H1 (cell line): ENCODE results near the gene GPATCH4. TPM values are rescaled to one million over a fixed set of nuclear protein-coding genes. Genes with fewer than 3 reads are reported as not detected.

Experiments
- CTCF ChIA-PET: fragments of 300-600 bp; sonication (Branson Sonifier 250); formaldehyde crosslinking; loops from one replicate; lab custom pipeline; 2021; ENCODE audit not compliant: partially characterized antibody; lab: Charles Lee
- POLR2A ChIA-PET: fragments of 300-600 bp; sonication (Branson Sonifier 250); formaldehyde crosslinking; loops from one replicate; lab custom pipeline; 2021; ENCODE audit warnings: inconsistent platforms; ENCODE audit not compliant: partially characterized antibody; lab: Charles Lee
- DNase-seq, 2 experiments: peaks; one replicate each; pipeline versions ENCODE4 v3.0.0 to v3.0.0-alpha.2; 2010 to 2022; ENCODE audit warnings: low spot score in 2 of 2, low read depth in 1 of 2, mixed read lengths in 1 of 2
- FAIRE-seq: peaks from 2 replicates; lab custom pipeline; 2011; peaks lifted over from hg19 to GRCh38; lab: Jason Lieb, UNC
- H2AFZ ChIP-seq: 2 replicates; pipeline ENCODE4 v1.8.1; 2012; ENCODE audit warnings: low read length, inconsistent platforms
- H2AK5ac ChIP-seq: 2 replicates; pipeline ENCODE4 v1.6.1; 2013; ENCODE audit warnings: low read depth, low read length
- H2BK120ac ChIP-seq: replicated peaks from 2 replicates; pipeline ENCODE3; 2013; ENCODE audit warnings: low read depth, low read length, inconsistent platforms
- H2BK12ac ChIP-seq: 2 replicates; pipeline ENCODE4 v1.6.1; 2013; ENCODE audit warnings: low read depth, low read length
- H2BK15ac ChIP-seq: 2 replicates; pipeline ENCODE4 v1.6.1; 2013; ENCODE audit warnings: low read length
- H2BK20ac ChIP-seq: 2 replicates; pipeline ENCODE4 v1.6.1; 2013; ENCODE audit warnings: low read length
- H2BK5ac ChIP-seq: 2 replicates; pipeline ENCODE4 v1.6.1; 2013; ENCODE audit warnings: low read depth, low read length
- H3K14ac ChIP-seq: 2 replicates; pipeline ENCODE4 v1.6.1; 2013; ENCODE audit warnings: inconsistent platforms; ENCODE audit not compliant: insufficient read length
- H3K18ac ChIP-seq: 2 replicates; pipeline ENCODE4 v1.6.1; 2013; ENCODE audit warnings: low read length; ENCODE audit errors: extremely low read depth
- H3K23ac ChIP-seq: 2 replicates; pipeline ENCODE4 v1.6.1; 2013; ENCODE audit warnings: inconsistent platforms; ENCODE audit not compliant: insufficient read length
- H3K23me2 ChIP-seq: 2 replicates; pipeline ENCODE4 v1.6.1; 2013; ENCODE audit warnings: low read depth, low read length
- H3K27ac ChIP-seq: 2 replicates; pipeline ENCODE4 v1.6.1; 2011; ENCODE audit warnings: low read depth, low read length, inconsistent platforms
- H3K27me3 ChIP-seq, 4 experiments: replicated peaks in 1 of 4; 1 replicate in 1 of 4; 2 replicates in 3 of 4; pipeline versions ENCODE4 v1.6.1 to v1.8.1; 2011 to 2013; ENCODE audit warnings: low read length in 3 of 4, mild to moderate bottlenecking in 3 of 4, inconsistent platforms in 2 of 4, mixed read lengths in 2 of 4, moderate library complexity in 1 of 4; ENCODE audit not compliant: control insufficient read depth in 3 of 4, insufficient read depth in 3 of 4; ENCODE audit errors: extremely low read depth in 1 of 4
- H3K36me3 ChIP-seq, 4 experiments: 2 replicates each; pipeline versions ENCODE4 v1.6.1 to v1.8.1; 2011 to 2013; ENCODE audit warnings: mild to moderate bottlenecking in 4 of 4, low read length in 3 of 4, moderate library complexity in 2 of 4, control low read depth in 1 of 4, inconsistent platforms in 1 of 4; ENCODE audit not compliant: insufficient read depth in 4 of 4, control insufficient read depth in 2 of 4
- H3K4ac ChIP-seq: replicated peaks from 2 replicates; pipeline ENCODE3; 2013; ENCODE audit warnings: low read length, low read depth, mixed read lengths, inconsistent platforms; ENCODE audit not compliant: insufficient read length
- H3K4me1 ChIP-seq, 4 experiments: replicated peaks in 1 of 4; 1 replicate in 1 of 4; 2 replicates in 3 of 4; pipeline versions ENCODE4 v1.6.1 to v1.8.1; 2011 to 2013; ENCODE audit warnings: low read length in 3 of 4, inconsistent platforms in 2 of 4, mixed read lengths in 1 of 4; ENCODE audit not compliant: insufficient read depth in 4 of 4, control insufficient read depth in 3 of 4
- H3K4me2 ChIP-seq, 2 experiments: 2 replicates each; pipeline versions ENCODE4 v1.6.1 to v1.8.1; 2011 to 2013; ENCODE audit warnings: low read depth in 2 of 2, low read length in 2 of 2, control low read depth in 1 of 2, inconsistent platforms in 1 of 2, mild to moderate bottlenecking in 1 of 2; ENCODE audit not compliant: insufficient read depth in 1 of 2
- H3K4me3 ChIP-seq, 4 experiments: fragments of 200-600, 300-600 bp in 1 of 4; sonication (generic), shearing (Covaris generic), sonication (Bioruptor Twin) in 1 of 4; 2 replicates each; pipeline versions ENCODE4 v1.5.1 to v1.8.1; 2011 to 2016; ENCODE audit warnings: low read length in 4 of 4, low read depth in 3 of 4, control low read depth in 2 of 4, inconsistent platforms in 2 of 4, mild to moderate bottlenecking in 2 of 4, mixed read lengths in 1 of 4, moderate library complexity in 1 of 4; ENCODE audit not compliant: insufficient read depth in 2 of 4; ENCODE audit errors: extremely low read depth in 1 of 4
- H3K56ac ChIP-seq: replicated peaks from 2 replicates; pipeline ENCODE3; 2013; ENCODE audit warnings: low read depth, mild to moderate bottlenecking, mixed read lengths, low read length, inconsistent platforms; ENCODE audit not compliant: insufficient read length
- H3K79me1 ChIP-seq: 2 replicates; pipeline ENCODE4 v1.6.1; 2013; ENCODE audit warnings: low read depth, low read length, control low read depth
- H3K79me2 ChIP-seq, 2 experiments: 2 replicates each; pipeline versions ENCODE4 v1.6.1 to v1.8.1; 2012 to 2013; ENCODE audit warnings: low read length in 2 of 2, mild to moderate bottlenecking in 2 of 2, inconsistent platforms in 1 of 2; ENCODE audit not compliant: insufficient read depth in 2 of 2, control insufficient read depth in 1 of 2
- H3K9ac ChIP-seq, 4 experiments: replicated peaks in 1 of 4; 1 replicate in 1 of 4; 2 replicates in 3 of 4; pipeline versions ENCODE4 v1.6.1 to v1.8.1; 2011 to 2013; ENCODE audit warnings: low read depth in 3 of 4, low read length in 3 of 4, control low read depth in 2 of 4, mild to moderate bottlenecking in 2 of 4, moderate library complexity in 2 of 4, inconsistent platforms in 1 of 4; ENCODE audit errors: extremely low read depth in 1 of 4
- H3K9me3 ChIP-seq, 2 experiments: 2 replicates each; pipeline versions ENCODE4 v1.6.1 to v1.8.1; 2012 to 2013; ENCODE audit warnings: mild to moderate bottlenecking in 2 of 2, moderate library complexity in 2 of 2, control low read depth in 1 of 2, inconsistent platforms in 1 of 2, low read depth in 1 of 2, low read length in 1 of 2, mixed read lengths in 1 of 2; ENCODE audit not compliant: insufficient read depth in 2 of 2
- H4K20me1 ChIP-seq, 2 experiments: replicated peaks in 1 of 2; 2 replicates each; pipeline versions ENCODE3 to v1.8.1; 2011 to 2013; ENCODE audit warnings: inconsistent platforms in 2 of 2, low read length in 2 of 2, mild to moderate bottlenecking in 1 of 2; ENCODE audit not compliant: insufficient read depth in 2 of 2, control insufficient read depth in 1 of 2
- H4K5ac ChIP-seq: 2 replicates; pipeline ENCODE4 v1.6.1; 2013; ENCODE audit warnings: low read length, low read depth, mixed read lengths, inconsistent platforms; ENCODE audit not compliant: insufficient read length
- H4K8ac ChIP-seq: 2 replicates; pipeline ENCODE4 v1.8.0; 2013; ENCODE audit warnings: mild to moderate bottlenecking, moderate library complexity, low read length, inconsistent platforms; ENCODE audit not compliant: insufficient read depth; ENCODE audit errors: extremely low read depth
- H4K91ac ChIP-seq: replicated peaks from 2 replicates; pipeline ENCODE3; 2013; ENCODE audit warnings: low read length, mixed read lengths, inconsistent platforms; ENCODE audit not compliant: insufficient read length
- ASH2L ChIP-seq: fragments of 200-600, 300-600 bp; sonication (generic); IDR thresholded peaks from one replicate; pipeline ENCODE4 v1.7.1; 2017; ENCODE audit warnings: low read length
- BRCA1 ChIP-seq: IDR thresholded peaks from 2 replicates; pipeline ENCODE4 v1.6.1; 2012; ENCODE audit warnings: low read depth, low read length, improper control_type of control experiment
- CEBPB ChIP-seq: IDR thresholded peaks from 2 replicates; pipeline ENCODE4 v1.6.1; 2012; ENCODE audit warnings: low read depth, low read length
- CHD2 ChIP-seq: IDR thresholded peaks from 2 replicates; pipeline ENCODE4 v1.6.1; 2012; ENCODE audit warnings: low read length, improper control_type of control experiment
- EGR1 ChIP-seq: IDR thresholded peaks from 2 replicates; pipeline ENCODE4 v1.6.1; 2011; ENCODE audit warnings: low read depth, low read length, borderline replicate concordance
- HDAC2 ChIP-seq, 2 experiments: fragments of 300-600 bp in 1 of 2; sonication (generic) in 1 of 2; IDR thresholded peaks; 2 replicates each; pipeline ENCODE4 v1.6.1; 2011 to 2012; ENCODE audit warnings: low read depth in 2 of 2, low read length in 2 of 2, mild to moderate bottlenecking in 2 of 2, moderate library complexity in 2 of 2, borderline replicate concordance in 1 of 2, inconsistent platforms in 1 of 2
- JUN ChIP-seq: IDR thresholded peaks from 2 replicates; pipeline ENCODE4 v1.6.1; 2011; ENCODE audit warnings: low read depth, mild to moderate bottlenecking, improper control_type of control experiment, low read length
- JUND ChIP-seq: IDR thresholded peaks from 2 replicates; pipeline ENCODE4 v1.6.1; 2011; ENCODE audit warnings: mild to moderate bottlenecking, improper control_type of control experiment, low read length
- KDM5A ChIP-seq: fragments of 200-600 bp; IDR thresholded peaks from 2 replicates; pipeline ENCODE4 v1.7.1; 2012; ENCODE audit warnings: mild to moderate bottlenecking, low read length, inconsistent platforms, mixed read lengths
- NRF1 ChIP-seq: IDR thresholded peaks from 2 replicates; pipeline ENCODE4 v1.6.1; 2011; ENCODE audit warnings: mild to moderate bottlenecking, low read depth, low read length, improper control_type of control experiment
- POLR2AphosphoS5 ChIP-seq: IDR thresholded peaks from 2 replicates; pipeline ENCODE4 v1.6.1; 2011; ENCODE audit warnings: low read depth, low read length
- SIRT6 ChIP-seq: IDR thresholded peaks from one replicate; pipeline ENCODE4 v1.7.1; 2012; ENCODE audit warnings: low read length, inconsistent platforms
- SP4 ChIP-seq: IDR thresholded peaks from 2 replicates; pipeline ENCODE4 v1.6.1; 2012; ENCODE audit warnings: low read length, inconsistent platforms
- SRF ChIP-seq: IDR thresholded peaks from 2 replicates; pipeline ENCODE4 v1.6.1; 2011; ENCODE audit warnings: mild to moderate bottlenecking, low read depth, low read length, moderate library complexity
- SUZ12 ChIP-seq: fragments of 200-600 bp; sonication (generic); IDR thresholded peaks from 2 replicates; pipeline ENCODE4 v1.6.1; 2012; ENCODE audit warnings: mild to moderate bottlenecking, inconsistent platforms, low read length, moderate library complexity, mixed read lengths
- TAF7 ChIP-seq: optimal IDR thresholded peaks from 2 replicates; pipeline ENCODE3; 2011; ENCODE audit warnings: low read depth, mild to moderate bottlenecking, inconsistent platforms, low read length, moderate library complexity, borderline replicate concordance
- WGBS, 2 experiments: shearing (Covaris generic) in 1 of 2; methylation state at CpG; one replicate each; pipeline versions ENCODE4 v1.1.6 to v1.1.7; 2013 to 2015; ENCODE audit warnings: low lambda C conversion rate in 2 of 2, mixed read lengths in 2 of 2, inconsistent platforms in 1 of 2, low coverage in 1 of 2, missing lambda C conversion rate in 1 of 2; ENCODE audit not compliant: insufficient replicate concordance in 2 of 2, insufficient coverage in 1 of 2, insufficient read length in 1 of 2; ENCODE audit errors: extremely low coverage in 1 of 2, missing lambda C conversion rate in 1 of 2; 5-methylcytosine and 5-hydroxymethylcytosine counted together
- polyA plus RNA-seq, 7 experiments: library from polyadenylated mRNA; depleted of rRNA in 3 of 7; stranded (reverse) in 5 of 7; unstranded in 2 of 7; fragments of >200 nt in 5 of 7; fragments of 200-250 nt in 2 of 7; gene quantifications; 1 replicate in 5 of 7; 2 replicates in 1 of 7; 4 replicates in 1 of 7; pipeline versions ENCODE4 v1.2.1 to v1.2.3, GENCODE V29; 2011 to 2013; ENCODE audit warnings: missing spikeins in 2 of 7, mixed read lengths in 2 of 7
- total RNA-seq: library from RNA; stranded (reverse); fragmentation: NEBNext Ultra II Directional; extraction: Animal tissue kit (Norgen Biotek cat#: 25700); gene quantifications from 2 replicates; pipeline ENCODE4 v1.2.1, GENCODE V29; 2021

GPATCH4 gene
- total and polyA plus RNA-seq, 2 of the 8 experiments (the other 6 are each of a cell fraction or from before 2014, with no cell fraction given) = 20.5 to 47.9 TPM

DNA sequence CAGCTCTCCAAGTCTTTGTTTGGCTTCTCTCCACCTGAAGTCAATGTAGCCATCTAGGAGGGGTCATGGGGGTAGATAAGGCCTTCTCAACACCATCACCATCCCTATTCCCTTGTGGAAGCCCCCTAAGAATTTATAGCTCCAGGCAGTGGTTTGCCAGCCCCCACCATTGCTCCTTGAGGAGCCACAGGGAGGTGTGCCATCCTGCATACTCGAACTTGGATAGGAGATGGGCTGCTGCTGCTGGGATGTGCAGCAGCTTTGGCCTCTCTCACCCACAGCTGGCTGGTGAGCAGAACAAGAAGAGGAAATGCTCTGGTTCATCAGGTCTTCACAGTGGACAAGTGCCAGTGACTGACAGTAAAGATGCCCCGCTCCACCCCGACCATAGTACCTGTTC is 4.9 kb downstream of the GPATCH4 start:
- Histone ChIP-seq H3K79me1 (peaks cover 4% of the 10 kb centered on the region; the same call in 1 of the 2 replicates), H4K91ac (no peak overlapping the region), H2BK120ac (no peak overlapping the region), H2AFZ (no peak overlapping the region), H3K4me2 (no peak overlapping the region), H3K36me3 (peaks cover 19 to 57% (median 43%) of the 10 kb centered on the region in 4 experiments), H3K56ac (no peak overlapping the region), H3K27ac (no peak overlapping the region), H3K14ac (no peak overlapping the region), H3K4me3 (no peak overlapping the region), H4K5ac (no peak overlapping the region), H2AK5ac (no peak overlapping the region), H3K18ac (no peak overlapping the region), H2BK15ac (no peak overlapping the region), H3K27me3 (no peaks in the 10 kb centered on the region), H3K23me2 (peaks cover 9% of the 10 kb centered on the region; the same call in 1 of the 2 replicates), H3K79me2 (peaks cover 3 to 19% of the 10 kb centered on the region in 2 experiments), H3K9ac (no peak overlapping the region), H2BK20ac (no peak overlapping the region), H4K8ac (no peak overlapping the region), H4K20me1 (peaks cover 0 to 6% of the 10 kb centered on the region in 2 experiments), H3K4me1 (peaks cover 0 to 3% (median under 1%) of the 10 kb centered on the region in 4 experiments; a peak in 3 of 7 replicates), H2BK5ac (no peak overlapping the region), H3K23ac (no peak overlapping the region), H3K4ac (no peak overlapping the region), H3K9me3 (no peaks in the 10 kb centered on the region), H2BK12ac (no peak overlapping the region)
- TF ChIP-seq SRF (no peak), HDAC2 (IDR thresholded peaks at IDR 0.05; ENCODE audit: borderline replicate concordance in 1 of 2, low read depth in 2 of 2, low read length in 2 of 2) (no peak), CHD2 (no peak), BRCA1 (no peak), KDM5A (no peak), NRF1 (no peak), TAF7 (no peak), SIRT6 (no peak), JUN (no peak), CEBPB (no peak), ASH2L (no peak), POLR2AphosphoS5 (no peak), JUND (no peak), SP4 (no peak), EGR1 (no peak), SUZ12 (no peak)
- ChIA-PET CTCF (interaction anchor here (0.6 to 4.0 kb wide), 7 partner anchors 9 to 31 kb away, joined by 3 to 30 read pairs (median 4); no protein-coding TSS in a partner anchor), POLR2A (interaction anchor here (0.8 to 1.6 kb wide), 7 partner anchors 9 to 56 kb away, joined by 3 to 5 read pairs (median 4); no protein-coding TSS in a partner anchor)
- 98% methylated on average over 3 of the region's 3 CpGs; no CpG with 5 or more reads in 1 of the 2 experiments for WGBS, 2 experiments
- FAIRE-seq (no peak), DNase-seq (no peak)
